HG03342 (cell line): ENCODE measurements around the gene CDH4.
"Not testable (repeated sequence)": the region's sequence is repeated elsewhere in the genome, so short reads cannot be mapped to it uniquely, and the experiment has no call there.

Source experiments
- ATAC-seq: cut with Tn5 transposase; IDR thresholded peaks from one replicate; pipeline ENCODE4 v1.9.1; 2021; ENCODE audit warnings: mild to moderate bottlenecking, moderate library complexity; ENCODE audit not compliant: unreplicated experiment

Gene CDH4

DNA sequence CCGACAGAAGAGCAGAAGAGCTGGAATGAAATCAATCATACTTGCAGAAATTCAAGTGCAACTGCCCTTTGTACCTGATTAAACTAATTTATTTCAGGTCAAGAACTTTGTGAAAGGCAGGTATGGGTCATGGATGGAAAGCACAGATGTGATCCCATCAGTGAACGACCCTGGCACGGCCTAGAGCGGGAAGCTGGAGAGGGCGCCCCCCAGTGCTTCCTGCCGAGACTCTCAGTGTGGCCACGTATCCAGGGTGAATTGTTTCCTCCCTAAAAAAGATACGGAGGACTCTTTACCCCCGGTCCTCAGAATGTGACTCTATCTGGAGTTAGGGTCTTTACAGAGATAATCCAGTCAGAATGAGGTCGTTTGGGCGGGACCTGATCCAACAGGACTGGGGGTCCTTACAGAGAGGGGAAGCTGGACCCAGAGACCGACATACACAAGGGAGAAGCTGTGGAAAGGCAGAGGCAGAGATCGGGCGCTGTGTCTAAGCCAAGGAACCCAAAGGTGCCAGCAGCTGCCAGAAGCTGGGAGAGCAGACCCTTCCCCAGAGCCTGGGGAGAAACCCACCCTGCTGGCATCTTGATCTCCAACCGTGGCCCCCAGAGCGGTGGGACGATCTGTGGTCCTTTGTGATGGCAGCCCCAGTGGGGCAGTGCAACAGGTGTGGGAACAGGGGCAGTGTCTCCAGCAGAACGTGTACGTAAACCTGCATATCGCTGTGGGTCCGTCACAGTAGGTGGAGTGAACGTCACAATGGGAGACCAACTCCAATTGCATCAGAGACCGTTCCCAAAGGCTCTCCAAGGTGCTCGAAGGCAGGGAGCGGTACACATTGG lies 721.7 kb downstream of the CDH4 start:
- ATAC-seq = no peak

DNA sequence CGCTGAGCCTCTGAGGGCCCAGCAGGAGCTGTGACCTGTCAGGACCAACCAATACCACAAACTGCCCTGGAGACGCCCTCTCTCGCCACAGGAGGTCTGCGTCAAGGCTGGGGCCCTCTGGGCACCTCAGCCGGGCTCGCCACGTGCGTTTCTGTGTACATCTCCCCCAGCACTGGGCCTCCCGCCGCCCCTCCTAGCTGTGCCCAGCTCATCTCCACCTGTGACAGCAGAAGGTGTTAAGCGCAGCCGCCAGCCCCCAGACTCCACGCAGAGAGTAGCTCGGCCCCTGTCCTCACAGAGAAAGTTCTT lies 722.2 kb downstream of the CDH4 start:
- ATAC-seq = no peak

GRCh38 chr20:61975407-61976129 lies 723.5 kb downstream of the CDH4 start:
- ATAC-seq = no peak

DNA sequence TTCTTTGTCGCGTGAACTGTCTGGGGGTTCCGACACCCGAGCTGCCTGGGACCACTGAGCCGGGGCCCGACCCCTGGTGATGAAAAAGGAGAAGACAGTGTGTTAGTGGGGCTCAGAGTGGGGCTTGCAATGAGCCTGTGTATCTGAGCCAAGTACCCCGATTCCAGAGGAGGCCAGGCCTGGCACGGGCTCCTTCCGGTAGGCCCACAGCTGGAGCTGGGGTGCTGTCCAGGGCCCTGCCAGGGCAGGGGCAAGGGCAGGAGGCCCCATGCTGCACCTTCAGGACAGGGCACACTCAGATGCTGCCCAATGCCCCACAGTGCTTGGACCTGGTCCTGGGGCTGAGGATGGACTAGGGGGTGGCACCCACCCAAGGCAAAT lies 724.2 kb downstream of the CDH4 start:
- no peak for ATAC-seq

- ATAC-seq = no peak
These were observed 724.8 kb downstream of the CDH4 start for GRCh38 chr20:61976644-61977418.

- no peak for ATAC-seq
These were observed 725.3 kb downstream of the CDH4 start for GRCh38 chr20:61977419-61977786.

DNA sequence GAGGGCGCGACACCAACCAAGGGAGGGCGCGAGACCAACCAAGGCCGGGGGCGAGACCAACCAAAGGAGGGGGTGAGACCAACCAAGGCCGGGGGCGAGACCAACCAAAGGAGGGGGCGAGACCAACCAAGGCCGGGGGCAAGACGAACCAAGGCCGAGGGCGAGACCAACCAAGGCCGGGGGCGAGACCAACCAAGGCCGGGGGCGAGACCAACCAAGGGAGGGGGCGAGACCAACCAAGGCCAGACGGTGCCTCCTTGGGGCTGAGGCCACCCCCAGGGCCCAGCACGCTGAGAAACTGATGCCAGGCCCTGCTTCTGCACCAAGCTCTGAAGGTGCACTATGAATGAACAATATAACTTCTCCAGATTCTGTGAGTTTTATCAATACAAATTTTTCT lies 726.4 kb downstream of the CDH4 start:
- no peak for ATAC-seq

GRCh38 chr20:61979090-61979489 lies 727.0 kb downstream of the CDH4 start:
- no peak for ATAC-seq

GRCh38 chr20:61979701-61980635 lies 727.9 kb downstream of the CDH4 start:
- no peak for ATAC-seq

DNA sequence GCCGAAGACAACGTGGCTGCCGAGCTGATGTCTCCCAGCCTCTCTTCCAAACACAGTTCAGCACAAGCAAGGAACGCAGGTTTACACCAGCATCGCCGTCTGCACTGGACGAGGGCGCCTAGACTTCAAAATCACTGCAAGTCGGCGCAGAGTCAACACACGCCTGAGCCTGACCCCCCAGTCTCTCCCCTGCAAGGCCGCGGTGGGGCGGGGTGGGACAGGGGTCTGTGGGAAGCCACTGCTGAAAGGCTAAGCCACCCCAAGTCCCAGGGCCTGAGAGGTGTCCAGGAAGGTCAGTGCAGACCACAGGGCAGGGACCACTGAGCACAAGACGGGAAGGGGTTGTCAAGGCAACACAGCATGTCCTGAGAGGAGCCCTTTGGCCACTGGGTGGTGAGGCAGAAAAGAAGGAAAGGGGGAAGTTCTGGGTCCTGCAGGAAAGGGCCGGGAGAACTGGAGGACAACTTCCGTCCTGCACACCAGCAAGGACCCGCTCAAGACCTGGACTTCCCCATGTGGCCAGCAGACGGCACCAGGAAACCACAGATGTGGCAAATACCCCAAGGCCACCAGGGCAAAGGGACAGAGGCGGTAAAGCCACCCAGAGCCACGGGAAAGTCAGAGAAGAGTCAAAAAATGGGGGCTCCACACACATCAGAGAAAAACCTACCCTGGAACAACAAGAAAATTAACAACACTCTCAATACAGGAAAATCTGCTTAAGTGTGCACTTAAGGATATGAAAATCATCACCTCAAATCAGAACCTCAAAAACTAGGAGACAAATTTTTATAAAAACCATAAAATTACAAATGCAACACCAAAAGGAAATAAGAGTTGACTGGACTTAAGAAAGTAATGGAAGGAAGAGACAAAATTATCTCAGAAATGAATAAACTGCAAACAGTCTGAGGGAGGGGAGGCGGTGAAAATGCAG lies 728.9 kb downstream of the CDH4 start:
- ATAC-seq = no peak

DNA sequence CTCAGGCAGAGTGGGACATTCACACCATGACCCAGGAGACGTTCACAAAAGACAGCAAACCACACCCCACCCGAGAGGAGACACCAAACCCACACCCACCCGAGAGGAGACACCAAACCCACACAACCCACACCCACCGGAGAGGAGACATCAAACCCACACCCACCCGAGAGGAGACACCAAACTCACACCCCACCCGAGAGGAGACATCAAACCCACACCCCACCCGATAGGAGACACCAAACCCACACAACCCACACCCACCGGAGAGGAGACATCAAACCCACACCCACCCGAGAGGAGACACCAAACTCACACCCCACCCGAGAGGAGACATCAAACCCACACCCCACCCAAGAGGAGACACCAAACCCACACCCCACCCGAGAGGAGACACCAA lies 729.6 kb downstream of the CDH4 start:
- ATAC-seq = not testable (repeated sequence)

GRCh38 chr20:61982191-61982950 lies 730.3 kb downstream of the CDH4 start:
- no peak for ATAC-seq

GRCh38 chr20:61982951-61983315 lies 730.9 kb downstream of the CDH4 start:
- ATAC-seq = no peak

GRCh38 chr20:61983965-61984364 lies 731.9 kb downstream of the CDH4 start:
- ATAC-seq = no peak

DNA sequence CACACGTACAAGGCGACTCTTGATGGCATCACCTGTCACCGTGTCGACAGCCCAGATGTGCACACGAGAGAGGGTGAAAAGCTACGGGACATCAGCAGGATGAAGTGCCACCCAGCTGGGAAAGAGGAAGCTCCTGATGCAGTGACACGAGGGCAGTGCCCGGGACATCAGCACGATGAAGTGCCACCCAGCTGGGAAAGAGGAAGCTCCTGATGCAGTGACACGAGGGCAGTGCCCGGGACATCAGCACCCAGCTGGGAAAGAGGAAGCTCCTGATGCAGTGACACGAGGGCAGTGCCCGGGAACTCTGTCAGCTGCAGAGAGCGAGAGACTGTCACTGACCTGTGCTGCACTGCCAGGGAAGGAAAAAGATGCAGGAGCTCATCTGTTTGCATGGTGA lies 732.4 kb downstream of the CDH4 start:
- ATAC-seq = not testable (repeated sequence)

- no peak for ATAC-seq
These were observed 733.0 kb downstream of the CDH4 start for GRCh38 chr20:61985096-61985495.

GRCh38 chr20:61986762-61987321 lies 734.8 kb downstream of the CDH4 start:
- no peak for ATAC-seq

DNA sequence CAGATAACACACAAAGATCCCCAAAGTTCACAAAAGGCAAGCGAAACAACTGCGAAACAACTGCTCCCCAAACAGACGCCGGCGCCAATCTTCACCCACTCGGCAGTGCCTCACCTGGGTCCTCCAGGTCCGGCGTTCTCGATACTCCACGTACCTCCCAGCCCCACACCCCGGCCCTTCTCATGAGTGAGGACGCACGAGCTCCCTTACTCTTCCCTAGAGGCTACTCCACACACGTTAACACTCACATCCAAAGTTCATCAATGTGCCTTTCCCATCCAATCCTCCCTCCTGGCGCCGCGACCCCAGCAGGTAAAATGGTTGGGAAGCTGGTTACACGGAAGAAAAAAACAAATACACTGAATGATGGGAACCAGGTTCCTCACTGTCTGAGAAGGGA lies 736.6 kb downstream of the CDH4 start:
- no peak for ATAC-seq

- ATAC-seq = no peak
These were observed 737.7 kb downstream of the CDH4 start for GRCh38 chr20:61989741-61990140.
